ENCODE measurements around the gene ST7. TPM values are rescaled to one million over a fixed set of nuclear protein-coding genes. Genes with fewer than 3 reads are reported as not detected.

ST7 gene
- total RNA-seq, 4 donors from 2014 or later, result 13.5 to 24.9 (median 18.6) TPM

GRCh38 chr7:117194445-117194844 lies 241.1 kb downstream of the ST7 start:
- TF ChIP-seq POLR2A (IDR thresholded peaks at IDR 0.05) (no peak), CTCF (IDR thresholded peaks at IDR 0.05) (no peak), EP300 (IDR thresholded peaks at IDR 0.05) (no peak)
- H3K9me3 ChIP-seq, result no peaks in the 10 kb centered on the region
- no peaks in the 10 kb centered on the region for H3K27me3 ChIP-seq
- H3K36me3 ChIP-seq, result peaks cover 0 to 30% (median 0%) of the 10 kb centered on the region in 3 donors
- peaks cover 0 to 7% (median 0%) of the 10 kb centered on the region in 4 donors for H3K4me1 ChIP-seq
- H3K4me3 ChIP-seq, result no peak overlapping the region
- H3K27ac ChIP-seq, result no peak overlapping the region
- 77 to 84% methylated on average over 2 of the region's 2 CpGs for WGBS, 2 donors
- DNase-seq (ENCODE audit: low spot score in 2 of 2), result no peak

- peaks cover 0 to 7% (median 0%) of the 10 kb centered on the region in 4 donors for H3K4me1 ChIP-seq
- no peaks in the 10 kb centered on the region for H3K27me3 ChIP-seq
- no peak overlapping the region for H3K4me3 ChIP-seq
- no peak for DNase-seq (ENCODE audit: low spot score in 2 of 2)
- WGBS, 2 donors, result 90 to 91% methylated on average over 4 of the region's 4 CpGs
- no peak overlapping the region for H3K27ac ChIP-seq
- no peaks in the 10 kb centered on the region for H3K9me3 ChIP-seq
- no peak for TF ChIP-seq POLR2A (IDR thresholded peaks at IDR 0.05)
- TF ChIP-seq EP300 (IDR thresholded peaks at IDR 0.05), result no peak
- peaks cover 0 to 26% (median 0%) of the 10 kb centered on the region in 3 donors for H3K36me3 ChIP-seq
Observed at GRCh38 chr7:117195361-117196029, 242.2 kb downstream of the ST7 start.

- DNase-seq (ENCODE audit: low spot score in 2 of 2), result no peak
- no peaks in the 10 kb centered on the region for H3K9me3 ChIP-seq
- H3K36me3 ChIP-seq, result peaks cover 0 to 19% (median 0%) of the 10 kb centered on the region in 3 donors
- TF ChIP-seq EP300 (IDR thresholded peaks at IDR 0.05), result no peak
- TF ChIP-seq CTCF (IDR thresholded peaks at IDR 0.05), result no peak
- no peak for TF ChIP-seq POLR2A (IDR thresholded peaks at IDR 0.05)
- H3K27ac ChIP-seq, result no peak overlapping the region
- 60 to 83% methylated on average over 2 of the region's 2 CpGs for WGBS, 2 donors
- no peaks in the 10 kb centered on the region for H3K27me3 ChIP-seq
- H3K4me1 ChIP-seq, result no peaks in the 10 kb centered on the region
- H3K4me3 ChIP-seq, result no peak overlapping the region
Observed at GRCh38 chr7:117200132-117200531, 246.8 kb downstream of the ST7 start.

- H3K27ac ChIP-seq, result no peak overlapping the region
- no peaks in the 10 kb centered on the region for H3K27me3 ChIP-seq
- peaks cover 0 to 19% (median 0%) of the 10 kb centered on the region in 3 donors for H3K36me3 ChIP-seq
- H3K4me3 ChIP-seq, result no peak overlapping the region
- TF ChIP-seq CTCF (IDR thresholded peaks at IDR 0.05) (no peak), EP300 (IDR thresholded peaks at IDR 0.05) (no peak), POLR2A (IDR thresholded peaks at IDR 0.05) (no peak)
- no peak for DNase-seq (ENCODE audit: low spot score in 2 of 2)
- WGBS, 2 donors, result 83% methylated on average over 4 of the region's 4 CpGs
- no peaks in the 10 kb centered on the region for H3K9me3 ChIP-seq
- no peaks in the 10 kb centered on the region for H3K4me1 ChIP-seq
Observed at GRCh38 chr7:117200786-117201458, 247.6 kb downstream of the ST7 start.

GRCh38 chr7:117202511-117202910 lies 249.2 kb downstream of the ST7 start:
- TF ChIP-seq CTCF (IDR thresholded peaks at IDR 0.05), result no peak
- TF ChIP-seq POLR2A (IDR thresholded peaks at IDR 0.05), result no peak
- no peak for TF ChIP-seq EP300 (IDR thresholded peaks at IDR 0.05)
- no peak overlapping the region for H3K27ac ChIP-seq
- H3K36me3 ChIP-seq, result peaks cover 0 to 19% (median 0%) of the 10 kb centered on the region in 3 donors
- no peaks in the 10 kb centered on the region for H3K27me3 ChIP-seq
- DNase-seq (ENCODE audit: low spot score in 2 of 2), result no peak
- H3K9me3 ChIP-seq, result no peaks in the 10 kb centered on the region
- WGBS, 2 donors, result 61 to 82% methylated on average over 3 of the region's 3 CpGs
- no peak overlapping the region for H3K4me3 ChIP-seq
- H3K4me1 ChIP-seq, result no peaks in the 10 kb centered on the region

Data from tibial nerve (tissue), 4 donors.